PC-9 (cell line): ENCODE measurements around the gene DFFA.

Experiments
- EZH2 ChIP-seq: fragments of 200-600 bp; sonication (generic); IDR thresholded peaks from 2 replicates; pipeline ENCODE4 v1.8.0; 2017; ENCODE audit warnings: antibody characterized with exemption, low read depth
- TF ChIP-seq, protein P1 (sequence below): fragments of 200-600 bp; sonication (generic); conservative IDR thresholded peaks from 2 replicates; pipeline ENCODE4 v1.6.1; 2017; ENCODE audit warnings: mixed run types, antibody characterized with exemption, mild to moderate bottlenecking, moderate library complexity

DNA sequence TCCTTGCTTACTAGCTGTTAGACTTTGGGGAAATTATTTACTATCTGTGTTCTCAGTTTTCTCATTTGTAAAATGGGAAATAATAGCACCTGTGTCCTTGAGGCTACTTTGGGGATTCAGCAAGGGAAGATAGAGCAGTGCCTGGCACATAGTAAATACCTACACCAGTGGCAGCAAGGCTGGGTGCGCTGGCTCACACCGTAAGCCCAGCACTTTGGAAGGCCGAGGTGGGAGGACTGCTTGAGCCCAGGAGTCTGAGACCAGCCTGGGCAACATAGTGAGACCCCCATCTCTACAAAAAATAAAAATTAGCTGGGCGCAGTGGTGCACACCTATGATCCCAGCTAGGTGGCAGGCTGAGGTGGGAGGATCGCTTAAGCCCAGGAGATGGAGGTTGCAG lies 50.7 kb downstream of the DFFA start:
- TF ChIP-seq EZH2, result no peak
- TF ChIP-seq, protein P1, sequence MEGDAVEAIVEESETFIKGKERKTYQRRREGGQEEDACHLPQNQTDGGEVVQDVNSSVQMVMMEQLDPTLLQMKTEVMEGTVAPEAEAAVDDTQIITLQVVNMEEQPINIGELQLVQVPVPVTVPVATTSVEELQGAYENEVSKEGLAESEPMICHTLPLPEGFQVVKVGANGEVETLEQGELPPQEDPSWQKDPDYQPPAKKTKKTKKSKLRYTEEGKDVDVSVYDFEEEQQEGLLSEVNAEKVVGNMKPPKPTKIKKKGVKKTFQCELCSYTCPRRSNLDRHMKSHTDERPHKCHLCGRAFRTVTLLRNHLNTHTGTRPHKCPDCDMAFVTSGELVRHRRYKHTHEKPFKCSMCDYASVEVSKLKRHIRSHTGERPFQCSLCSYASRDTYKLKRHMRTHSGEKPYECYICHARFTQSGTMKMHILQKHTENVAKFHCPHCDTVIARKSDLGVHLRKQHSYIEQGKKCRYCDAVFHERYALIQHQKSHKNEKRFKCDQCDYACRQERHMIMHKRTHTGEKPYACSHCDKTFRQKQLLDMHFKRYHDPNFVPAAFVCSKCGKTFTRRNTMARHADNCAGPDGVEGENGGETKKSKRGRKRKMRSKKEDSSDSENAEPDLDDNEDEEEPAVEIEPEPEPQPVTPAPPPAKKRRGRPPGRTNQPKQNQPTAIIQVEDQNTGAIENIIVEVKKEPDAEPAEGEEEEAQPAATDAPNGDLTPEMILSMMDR, result no peak
